Nephron (organoid): ENCODE data around the gene ZNF205.

Source experiments
- H3K27ac Mint-ChIP-seq, 3 experiments: 2 replicates each; pipeline ENCODE4 v1.8.0; 2020; ENCODE audit warnings: mixed read lengths in 3 of 3, mild to moderate bottlenecking in 2 of 3, moderate library complexity in 1 of 3
- H3K27me3 Mint-ChIP-seq: 2 replicates; pipeline ENCODE4 v1.8.0; 2021; ENCODE audit warnings: low read depth, mild to moderate bottlenecking, moderate library complexity, mixed read lengths
- H3K36me3 Mint-ChIP-seq: 2 replicates; pipeline ENCODE4 v1.8.0; 2020; ENCODE audit warnings: low read depth, mixed read lengths
- H3K4me1 Mint-ChIP-seq: 2 replicates; pipeline ENCODE4 v1.8.0; 2020; ENCODE audit warnings: mixed read lengths
- H3K4me3 Mint-ChIP-seq, 3 experiments: 2 replicates each; pipeline ENCODE4 v1.8.0; 2020; ENCODE audit warnings: mild to moderate bottlenecking in 3 of 3, mixed read lengths in 3 of 3, moderate library complexity in 2 of 3
- H3K9me3 Mint-ChIP-seq: 2 replicates; pipeline ENCODE4 v1.8.0; 2020; ENCODE audit warnings: mixed read lengths
- TF ChIP-seq, protein P1 (sequence below), 3 experiments: fragments of 200-600 bp; sonication (generic); IDR thresholded peaks; one replicate each; pipeline ENCODE4 v1.5.0; 2021; ENCODE audit warnings: antibody characterized with exemption in 3 of 3; ENCODE audit not compliant: unreplicated experiment in 3 of 3

Gene ZNF205

DNA sequence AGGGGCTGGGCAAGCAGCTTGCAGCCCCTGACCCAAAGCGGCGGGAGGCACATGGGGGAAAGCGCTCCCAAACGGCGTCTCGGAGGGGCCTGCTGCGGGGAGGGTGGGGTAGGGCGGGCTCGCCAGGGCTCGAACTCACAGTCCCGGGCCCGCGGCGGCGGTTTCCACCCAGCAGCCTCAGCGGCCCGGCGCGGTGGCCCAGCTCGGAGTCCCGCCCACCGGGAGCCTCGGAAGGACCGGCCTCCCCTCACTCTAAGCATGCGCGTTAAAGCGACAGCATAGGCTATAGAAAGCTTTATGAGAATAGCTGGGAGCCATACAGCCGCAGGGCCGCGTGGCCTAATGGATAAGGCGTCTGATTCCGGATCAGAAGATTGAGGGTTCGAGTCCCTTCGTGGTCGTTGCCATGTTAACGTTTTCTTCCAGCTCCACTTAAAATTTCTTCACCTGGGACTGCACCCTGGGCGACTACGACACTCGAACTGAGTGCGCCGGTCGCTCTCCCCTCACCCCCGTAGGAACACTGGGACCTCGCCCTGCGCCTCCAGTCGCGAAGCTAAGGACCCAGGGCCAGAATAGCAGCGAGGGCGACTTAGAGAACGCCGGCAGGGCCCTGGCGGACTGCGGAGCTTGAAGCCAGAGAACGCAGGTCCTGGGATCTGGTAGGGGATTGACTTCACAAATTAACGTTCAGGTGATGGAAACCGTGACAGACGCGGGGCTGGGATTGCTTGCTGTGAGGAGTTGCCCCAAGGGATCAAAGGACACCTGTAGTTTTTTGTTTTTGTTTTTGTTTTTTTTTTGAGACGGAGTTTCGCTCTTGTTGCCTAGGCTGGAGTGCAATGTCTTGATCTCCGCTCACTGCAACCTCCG, 38.2 kb downstream of the ZNF205 start:
- Mint-ChIP-seq H3K36me3 (no peaks in the 10 kb centered on the region), H3K4me1 (peaks cover 16% of the 10 kb centered on the region), H3K27me3 (peaks cover 30% of the 10 kb centered on the region), H3K4me3 (peak overlapping the region; percentile 91 to 95 (median 94)), H3K27ac (peak overlapping the region; percentile 66 to 93 (median 86)), H3K9me3 (peaks cover 7% of the 10 kb centered on the region)
- TF ChIP-seq, protein P1, sequence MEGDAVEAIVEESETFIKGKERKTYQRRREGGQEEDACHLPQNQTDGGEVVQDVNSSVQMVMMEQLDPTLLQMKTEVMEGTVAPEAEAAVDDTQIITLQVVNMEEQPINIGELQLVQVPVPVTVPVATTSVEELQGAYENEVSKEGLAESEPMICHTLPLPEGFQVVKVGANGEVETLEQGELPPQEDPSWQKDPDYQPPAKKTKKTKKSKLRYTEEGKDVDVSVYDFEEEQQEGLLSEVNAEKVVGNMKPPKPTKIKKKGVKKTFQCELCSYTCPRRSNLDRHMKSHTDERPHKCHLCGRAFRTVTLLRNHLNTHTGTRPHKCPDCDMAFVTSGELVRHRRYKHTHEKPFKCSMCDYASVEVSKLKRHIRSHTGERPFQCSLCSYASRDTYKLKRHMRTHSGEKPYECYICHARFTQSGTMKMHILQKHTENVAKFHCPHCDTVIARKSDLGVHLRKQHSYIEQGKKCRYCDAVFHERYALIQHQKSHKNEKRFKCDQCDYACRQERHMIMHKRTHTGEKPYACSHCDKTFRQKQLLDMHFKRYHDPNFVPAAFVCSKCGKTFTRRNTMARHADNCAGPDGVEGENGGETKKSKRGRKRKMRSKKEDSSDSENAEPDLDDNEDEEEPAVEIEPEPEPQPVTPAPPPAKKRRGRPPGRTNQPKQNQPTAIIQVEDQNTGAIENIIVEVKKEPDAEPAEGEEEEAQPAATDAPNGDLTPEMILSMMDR (IDR thresholded peaks at IDR 0.05; ENCODE audit: unreplicated experiment in 3 of 3): no peak

DNA sequence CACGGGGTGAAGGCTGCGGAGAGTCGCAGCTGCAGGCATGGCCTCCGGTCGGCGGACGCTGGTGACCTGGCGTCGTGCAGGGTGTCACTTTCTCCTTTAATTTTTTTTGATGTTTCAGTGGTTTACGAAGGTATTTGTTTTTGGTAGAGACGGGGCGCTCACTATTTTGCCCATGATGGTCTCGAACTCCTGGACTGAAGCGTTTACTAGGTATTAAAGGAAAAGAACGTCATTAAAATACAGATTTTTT, 39.6 kb downstream of the ZNF205 start:
- no peaks in the 10 kb centered on the region for H3K36me3 Mint-ChIP-seq
- H3K9me3 Mint-ChIP-seq: peaks cover 7% of the 10 kb centered on the region
- peaks cover 16% of the 10 kb centered on the region for H3K4me1 Mint-ChIP-seq

DNA sequence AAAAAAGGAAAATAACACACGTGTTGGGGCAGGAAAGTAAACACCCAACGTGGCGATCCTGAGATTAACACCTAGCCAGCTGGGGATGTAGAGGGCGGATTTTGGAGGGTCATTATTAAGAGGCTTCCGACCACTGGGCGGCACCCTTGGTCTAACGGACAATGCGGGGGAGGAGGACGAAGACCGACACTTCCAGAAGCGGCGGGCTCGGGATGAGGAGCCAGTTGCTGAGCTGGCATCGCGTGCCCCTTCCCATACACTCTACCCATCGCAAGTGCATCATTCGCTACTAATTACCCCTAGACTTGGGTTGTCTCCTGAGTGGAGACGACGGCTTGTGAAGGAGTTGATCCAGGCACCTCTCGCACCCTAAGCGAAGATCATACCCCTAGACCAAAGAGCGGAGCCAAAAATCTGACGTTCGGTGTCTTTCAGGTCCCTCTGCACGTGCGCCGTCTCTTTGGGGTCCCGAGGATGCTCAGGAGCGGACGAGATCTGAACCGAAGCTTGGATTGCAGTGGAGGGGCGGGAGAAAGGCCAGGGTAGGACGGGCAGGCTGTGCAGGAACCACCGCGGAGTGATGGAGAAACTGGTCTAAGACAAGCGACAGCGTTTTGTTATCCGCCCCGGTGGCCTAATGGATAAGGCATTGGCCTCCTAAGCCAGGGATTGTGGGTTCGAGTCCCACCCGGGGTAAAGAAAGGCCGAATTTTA, 40.0 kb downstream of the ZNF205 start:
- Mint-ChIP-seq H3K27ac (peak overlapping the region in 2 of 3 experiments; percentile 11 to 60), H3K4me3 (peak overlapping the region; percentile 83 to 89 (median 87)), H3K4me1 (peaks cover 21% of the 10 kb centered on the region), H3K9me3 (peaks cover 7% of the 10 kb centered on the region), H3K36me3 (no peaks in the 10 kb centered on the region), H3K27me3 (peaks cover 36% of the 10 kb centered on the region)
- TF ChIP-seq, protein P1 (IDR thresholded peaks at IDR 0.05; ENCODE audit: unreplicated experiment in 3 of 3): peak in 2 of 3 experiments; percentile 18 to 48

More for the DNA sequence above, 39.6 kb downstream of the ZNF205 start:
- Mint-ChIP-seq H3K27me3 (peaks cover 32% of the 10 kb centered on the region), H3K27ac (peak overlapping the region in 1 of 3 experiments; percentile 60), H3K4me3 (peak overlapping the region; percentile 83 to 89 (median 87))
- TF ChIP-seq, protein P1 (IDR thresholded peaks at IDR 0.05; ENCODE audit: unreplicated experiment in 3 of 3): no peak

DNA sequence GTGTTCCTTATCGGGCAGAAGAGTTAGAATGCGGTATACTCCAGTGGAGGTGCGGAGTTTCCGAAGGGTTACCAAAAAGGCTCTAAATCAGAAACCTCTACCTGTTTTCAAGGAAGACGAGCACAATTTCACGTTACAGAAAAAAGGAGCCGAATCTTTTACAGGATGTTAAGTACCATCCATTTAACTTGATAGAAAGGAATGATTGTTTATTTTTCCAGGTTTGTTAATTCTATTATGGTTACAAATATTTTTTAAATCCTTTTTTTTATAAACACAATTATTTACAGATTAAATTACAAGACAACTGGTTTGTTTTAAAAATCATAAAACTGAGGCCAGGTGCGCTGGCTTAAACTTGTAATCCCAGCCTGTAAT, 40.6 kb downstream of the ZNF205 start:
- H3K4me3 Mint-ChIP-seq: peak overlapping the region; percentile 83 to 89 (median 87)
- TF ChIP-seq, protein P1 (IDR thresholded peaks at IDR 0.05; ENCODE audit: unreplicated experiment in 3 of 3): no peak
- H3K27ac Mint-ChIP-seq: peak overlapping the region in 2 of 3 experiments; percentile 11 to 60
- no peaks in the 10 kb centered on the region for H3K36me3 Mint-ChIP-seq
- H3K4me1 Mint-ChIP-seq: peaks cover 25% of the 10 kb centered on the region
- H3K27me3 Mint-ChIP-seq: peaks cover 38% of the 10 kb centered on the region
- H3K9me3 Mint-ChIP-seq: peaks cover 7% of the 10 kb centered on the region

DNA sequence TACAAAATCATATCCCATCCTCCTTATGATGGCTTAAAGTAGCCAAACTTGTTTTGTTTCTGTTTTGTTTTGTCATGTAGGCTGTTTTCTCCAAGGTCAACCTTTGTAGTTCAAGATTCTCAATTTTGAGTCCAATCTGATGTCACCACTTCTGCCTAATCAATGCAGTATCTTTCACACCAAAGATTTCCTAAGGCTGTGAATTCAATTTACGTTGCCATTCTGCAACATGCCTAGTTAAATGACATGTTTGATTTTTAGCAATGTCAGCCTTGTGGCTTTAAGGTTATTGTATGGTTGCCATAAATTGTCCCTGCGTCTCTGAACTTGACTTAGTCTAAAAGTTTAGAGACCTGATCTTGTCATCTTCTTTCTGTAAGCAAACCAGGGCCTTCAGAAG, 42.8 kb downstream of the ZNF205 start:
- no peaks in the 10 kb centered on the region for H3K36me3 Mint-ChIP-seq
- H3K4me1 Mint-ChIP-seq: peaks cover 31% of the 10 kb centered on the region
- H3K27ac Mint-ChIP-seq: no peak overlapping the region
- H3K4me3 Mint-ChIP-seq: peak overlapping the region in 1 of 3 experiments; percentile 38
- TF ChIP-seq, protein P1 (IDR thresholded peaks at IDR 0.05; ENCODE audit: unreplicated experiment in 3 of 3): no peak
- H3K9me3 Mint-ChIP-seq: peaks cover 7% of the 10 kb centered on the region
- peaks cover 45% of the 10 kb centered on the region for H3K27me3 Mint-ChIP-seq
